Kidney capillary endothelial cell (primary cell): ENCODE data around the gene CNOT4.
"Not testable (repeated sequence)": the region's sequence is repeated elsewhere in the genome, so short reads cannot be mapped to it uniquely, and the experiment has no call there.

Experiments
- DNase-seq: peaks from one replicate; pipeline ENCODE4 v3.0.0-alpha.2; 2018; ENCODE audit warnings: low spot score

The CNOT4 gene

GRCh38 chr7:135322571-135323340 lies 187.1 kb downstream of the CNOT4 start:
- DNase-seq = no peak

DNA sequence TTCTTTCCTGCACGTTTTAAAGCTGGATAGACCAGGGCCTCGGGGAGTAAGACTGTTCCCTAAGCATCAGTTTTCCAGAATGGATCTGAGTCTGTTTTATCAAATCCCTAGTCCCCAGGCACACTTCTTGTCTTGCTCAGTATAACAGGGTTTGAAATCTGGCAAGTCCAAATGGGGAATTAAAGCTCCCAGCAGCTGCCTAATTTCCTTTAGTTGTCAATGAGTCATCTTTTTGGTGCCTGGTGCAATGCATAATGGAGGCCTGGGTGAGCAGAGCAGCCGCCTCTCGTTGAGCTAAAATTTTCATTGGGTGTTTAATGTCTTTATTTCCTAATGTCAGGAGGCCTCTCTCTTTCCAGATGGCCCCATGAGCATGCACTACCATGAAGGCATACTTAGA lies 188.3 kb downstream of the CNOT4 start:
- no peak for DNase-seq

- not testable (repeated sequence) for DNase-seq
These were observed 188.9 kb downstream of the CNOT4 start for GRCh38 chr7:135320953-135321352.

GRCh38 chr7:135320268-135320667 lies 189.6 kb downstream of the CNOT4 start:
- peak; percentile 51 for DNase-seq

GRCh38 chr7:135317676-135318325 lies 192.1 kb downstream of the CNOT4 start:
- DNase-seq = no peak

- no peak for DNase-seq
These were observed 193.1 kb downstream of the CNOT4 start for GRCh38 chr7:135316648-135317313.

DNA sequence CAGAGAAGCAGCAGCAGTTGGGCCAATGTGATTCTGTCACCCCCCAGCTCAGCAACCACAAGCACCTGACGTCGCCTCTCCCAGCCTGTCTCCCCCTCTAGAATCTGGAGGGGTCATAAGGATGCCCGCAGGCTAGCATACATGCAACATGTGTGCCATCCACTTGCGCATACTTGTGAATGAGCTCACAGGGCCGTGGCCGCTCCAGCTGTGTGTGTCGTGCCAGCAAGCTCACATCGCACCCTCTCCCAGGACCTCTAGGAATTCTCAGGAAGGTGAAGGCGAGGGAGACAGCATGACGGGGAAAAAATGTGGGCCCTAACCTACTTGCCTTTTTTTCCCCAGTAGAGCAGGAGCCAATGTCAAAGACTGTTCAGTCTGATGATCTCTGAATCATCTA lies 195.9 kb downstream of the CNOT4 start:
- no peak for DNase-seq
